SK-N-MC (cell line): ENCODE data around the gene TFB2M.
"Not testable (repeated sequence)": the region's sequence is repeated elsewhere in the genome, so short reads cannot be mapped to it uniquely, and the experiment has no call there.

Experiments used
- DNase-seq: peaks from one replicate; pipeline ENCODE4 v3.0.0-alpha.2; 2011; ENCODE audit warnings: low read depth, low spot score
- H3K27ac ChIP-seq: fragments of 200-600 bp; sonication (generic); 2 replicates; pipeline ENCODE4 v1.5.1; 2016; ENCODE audit warnings: mixed run types
- H3K36me3 ChIP-seq: fragments of 200-600 bp; sonication (generic); 2 replicates; pipeline ENCODE4 v1.6.1; 2017; ENCODE audit warnings: antibody characterized with exemption, low read length, mixed read lengths; ENCODE audit not compliant: insufficient read depth
- H3K4me3 ChIP-seq: fragments of 200-600 bp; sonication (generic); 2 replicates; pipeline ENCODE4 v1.5.1; 2016
- H3K9ac ChIP-seq: fragments of 200-600 bp; sonication (generic); 2 replicates; pipeline ENCODE4 v1.8.0; 2017; ENCODE audit warnings: mixed run types, mixed read lengths; ENCODE audit not compliant: insufficient read length
- H3K9me3 ChIP-seq: fragments of 200-600 bp; sonication (generic); 2 replicates; pipeline ENCODE4 v1.6.1; 2017; ENCODE audit warnings: low read depth, mild to moderate bottlenecking, antibody characterized with exemption, low read length, moderate library complexity, mixed read lengths
- EZH2 ChIP-seq: fragments of 200-600 bp; sonication (generic); IDR thresholded peaks from one replicate; pipeline ENCODE4 v1.6.1; 2017; ENCODE audit warnings: antibody characterized with exemption
- FOXP2 ChIP-seq: optimal IDR thresholded peaks from 2 replicates; pipeline ENCODE3; 2011; ENCODE audit warnings: mild to moderate bottlenecking, moderate library complexity; ENCODE audit not compliant: insufficient read depth; ENCODE audit errors: extremely low read length, control extremely low read depth
- POLR2AphosphoS5 ChIP-seq: IDR thresholded peaks from 2 replicates; pipeline ENCODE4 v1.6.1; 2012; ENCODE audit warnings: mild to moderate bottlenecking, low read depth, low read length, borderline replicate concordance

TFB2M gene

DNA sequence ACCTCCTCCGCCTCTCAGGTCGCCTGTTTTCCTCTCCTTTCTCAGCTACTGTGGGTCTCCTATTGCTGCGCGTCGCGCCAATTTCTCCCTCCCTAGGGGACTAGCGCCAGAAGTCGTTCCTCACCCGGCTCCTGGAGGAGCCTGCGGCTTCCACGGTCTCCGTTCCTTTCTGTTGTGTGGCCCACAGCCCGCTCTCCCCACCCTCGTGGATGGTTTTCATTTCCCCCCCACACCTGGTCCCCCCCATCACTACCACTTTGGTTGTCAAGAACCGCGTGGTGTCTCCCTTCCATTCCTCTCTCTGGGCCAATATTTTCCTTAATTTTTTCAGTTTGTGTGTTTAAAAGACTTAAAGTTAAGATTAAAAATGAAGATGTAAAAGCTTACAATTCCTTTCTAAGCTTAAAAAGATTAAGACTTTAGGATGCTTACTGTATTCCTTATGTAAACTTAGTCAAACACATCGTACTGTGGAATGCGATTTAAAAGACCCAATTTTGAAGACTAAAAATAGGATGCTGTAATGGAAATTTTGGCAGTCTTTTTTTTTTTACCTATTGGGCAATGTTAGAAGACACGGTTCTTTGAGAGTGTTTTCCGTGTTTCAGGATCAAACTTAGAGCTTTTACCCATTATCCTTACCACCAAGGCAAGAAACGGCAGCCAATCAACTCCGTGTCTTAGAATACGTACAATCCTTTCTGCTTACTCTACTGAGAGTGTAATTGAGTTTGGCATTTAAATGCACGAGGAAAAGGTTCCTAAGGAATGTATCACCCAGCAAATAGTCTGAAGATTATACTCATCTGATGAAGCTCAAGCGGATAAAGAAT, 968 bp upstream of the TFB2M start:
- peaks cover 10% of the 10 kb centered on the region; the same call in 1 of the 2 replicates for H3K36me3 ChIP-seq
- peak overlapping the region; percentile 95 for H3K4me3 ChIP-seq
- H3K9me3 ChIP-seq = no peaks in the 10 kb centered on the region
- TF ChIP-seq FOXP2 (no peak), EZH2 (no peak), POLR2AphosphoS5 (no peak)
- no peak for DNase-seq
- H3K27ac ChIP-seq = no peak overlapping the region
- peak overlapping the region; percentile 92 for H3K9ac ChIP-seq

DNA sequence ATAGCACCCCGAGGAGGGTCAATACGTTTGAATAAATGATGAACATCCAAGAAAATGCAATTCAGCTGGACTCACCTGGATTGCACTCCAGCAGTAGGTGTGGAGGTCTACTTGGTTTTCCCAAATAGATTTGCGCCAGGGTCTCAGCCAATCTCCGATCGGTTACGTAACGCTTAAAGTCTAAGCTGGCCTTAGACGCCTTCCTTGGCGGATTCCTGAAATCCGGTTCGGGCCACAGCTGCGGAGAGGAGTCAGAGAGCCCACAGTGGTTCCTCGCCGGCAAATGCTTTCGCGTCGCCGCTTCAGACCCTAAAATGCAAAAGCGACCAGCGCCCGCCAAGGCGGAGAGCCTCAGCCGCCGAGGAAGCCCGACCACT, 322 bp downstream of the TFB2M start:
- Histone ChIP-seq H3K4me3 (peak overlapping the region; percentile 95), H3K9ac (peak overlapping the region; percentile 92), H3K36me3 (peaks cover 12% of the 10 kb centered on the region; the same call in 1 of the 2 replicates), H3K27ac (peak overlapping the region; percentile 52; the same call in 1 of the 2 replicates), H3K9me3 (no peaks in the 10 kb centered on the region)
- no peak for DNase-seq
- TF ChIP-seq POLR2AphosphoS5 = no peak
- TF ChIP-seq EZH2 = no peak
- no peak for TF ChIP-seq FOXP2

DNA sequence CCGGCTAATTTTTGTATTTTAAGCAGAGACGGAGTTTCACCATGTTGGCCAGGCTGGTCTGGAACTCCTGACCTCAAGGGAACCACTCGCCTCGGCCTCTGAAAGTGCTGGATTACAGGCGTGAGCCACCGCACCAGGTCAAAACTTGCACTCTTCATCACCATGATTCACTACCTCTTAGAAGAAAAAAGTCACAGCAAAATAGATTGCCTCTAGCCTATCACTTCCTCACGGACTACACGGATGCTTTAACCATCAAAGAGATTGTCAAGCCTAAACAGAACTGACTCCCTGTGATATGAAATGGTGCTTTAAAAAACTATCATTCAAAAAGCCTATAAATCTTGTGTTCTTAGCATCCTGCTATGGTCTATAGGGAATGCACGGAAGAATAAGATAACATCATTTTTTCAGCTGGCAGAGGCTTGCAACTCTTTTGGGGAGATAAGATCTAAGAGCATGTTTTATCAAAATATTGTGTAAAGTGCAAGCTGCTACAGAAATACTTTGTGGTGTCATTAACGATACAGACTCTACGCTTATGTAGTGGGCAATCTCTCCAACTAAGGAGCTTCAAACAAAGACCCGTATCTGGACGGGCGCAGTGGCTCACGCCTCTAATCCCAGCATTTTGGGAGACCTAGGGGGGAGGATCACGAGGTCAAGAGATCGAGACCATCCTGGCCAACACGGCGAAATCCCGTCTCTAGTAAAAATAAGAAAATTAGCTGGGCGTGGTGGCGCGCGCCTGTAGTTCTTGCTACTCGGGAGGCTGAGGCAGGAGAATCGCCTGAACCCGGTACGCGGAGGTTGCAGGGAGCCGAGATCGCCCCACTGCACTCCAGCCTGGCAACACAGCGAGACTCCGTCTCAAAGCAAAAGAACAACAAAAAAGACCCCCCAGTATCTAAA, 966 bp downstream of the TFB2M start:
- Histone ChIP-seq H3K9me3 (no peaks in the 10 kb centered on the region), H3K36me3 (peaks cover 17% of the 10 kb centered on the region; the same call in 1 of the 2 replicates), H3K9ac (peak overlapping the region; percentile 92), H3K4me3 (peak overlapping the region; percentile 95), H3K27ac (no peak overlapping the region)
- TF ChIP-seq EZH2 = no peak
- TF ChIP-seq POLR2AphosphoS5 = no peak
- DNase-seq = no peak

DNA sequence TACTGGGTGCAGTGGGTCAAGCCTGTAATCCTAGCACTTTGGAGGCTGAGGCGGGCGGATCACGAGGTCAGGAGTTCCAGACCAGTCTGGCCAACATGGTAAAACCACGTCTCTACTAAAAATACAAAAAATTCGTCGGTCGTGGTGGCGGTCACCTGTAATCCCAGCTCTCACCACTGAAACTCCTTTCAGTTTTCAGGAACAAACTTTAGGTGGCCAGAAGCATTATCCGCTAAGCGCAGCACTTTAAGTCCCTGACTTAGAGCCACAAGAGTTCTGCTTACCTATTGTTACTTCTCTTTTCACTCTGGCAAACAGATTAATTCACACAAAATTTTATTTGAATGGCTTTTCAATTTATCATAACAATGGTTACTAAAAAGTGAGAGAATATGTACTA, 5.2 kb downstream of the TFB2M start:
- H3K27ac ChIP-seq, H3K4me3 ChIP-seq, H3K9me3 ChIP-seq, H3K9ac ChIP-seq, DNase-seq: not testable (repeated sequence)
- peaks cover 44% of the 10 kb centered on the region for H3K36me3 ChIP-seq

DNA sequence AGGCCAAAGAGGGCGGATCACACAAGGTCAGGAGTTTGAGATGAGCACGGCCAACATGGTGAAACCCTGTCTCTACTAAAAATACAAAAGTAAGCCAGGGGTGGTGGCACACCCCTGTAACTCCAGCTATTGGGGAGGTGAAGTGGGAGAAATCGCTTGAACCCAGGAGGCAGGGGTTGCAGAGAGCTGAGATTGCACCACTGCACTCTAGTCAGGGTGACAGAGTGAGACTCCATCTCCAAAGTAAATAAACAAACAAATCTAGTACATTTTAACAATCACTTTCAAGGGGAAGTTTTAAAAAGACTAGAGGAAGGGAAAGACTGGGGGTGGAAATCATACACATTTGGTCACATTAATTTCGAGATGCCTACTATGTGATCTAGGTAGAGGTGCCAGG, 6.8 kb downstream of the TFB2M start:
- H3K9me3 ChIP-seq = no peaks in the 10 kb centered on the region
- TF ChIP-seq FOXP2 = no peak
- TF ChIP-seq POLR2AphosphoS5 = no peak
- peaks cover 53% of the 10 kb centered on the region for H3K36me3 ChIP-seq
- no peak overlapping the region for H3K9ac ChIP-seq
- H3K27ac ChIP-seq = no peak overlapping the region
- no peak for DNase-seq
- H3K4me3 ChIP-seq = no peak overlapping the region

DNA sequence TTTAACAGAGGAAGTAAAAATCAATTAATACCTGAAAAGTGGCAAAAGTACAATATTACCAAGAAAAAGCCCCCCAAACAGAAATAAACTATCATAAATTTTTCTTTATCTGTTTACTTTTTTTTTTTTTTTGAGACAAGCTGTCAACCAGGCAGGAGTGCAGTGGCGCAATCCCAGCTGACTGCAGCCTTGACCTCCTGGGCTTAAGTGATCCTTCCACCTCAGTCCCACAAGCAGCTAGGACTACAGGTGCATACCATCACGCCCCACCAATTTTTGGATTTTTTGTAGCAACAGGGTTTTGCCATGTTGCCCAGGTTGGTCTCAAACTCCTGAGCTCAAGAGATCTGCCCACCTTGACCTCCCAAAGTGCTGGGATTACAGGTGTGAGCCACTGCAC, 8.0 kb downstream of the TFB2M start:
- peaks cover 53% of the 10 kb centered on the region for H3K36me3 ChIP-seq
- no peak for TF ChIP-seq EZH2
- TF ChIP-seq POLR2AphosphoS5 = no peak
- no peak for TF ChIP-seq FOXP2
- no peaks in the 10 kb centered on the region for H3K9me3 ChIP-seq
- H3K4me3 ChIP-seq = no peak overlapping the region
- H3K9ac ChIP-seq = no peak overlapping the region
- no peak for DNase-seq
- no peak overlapping the region for H3K27ac ChIP-seq

DNA sequence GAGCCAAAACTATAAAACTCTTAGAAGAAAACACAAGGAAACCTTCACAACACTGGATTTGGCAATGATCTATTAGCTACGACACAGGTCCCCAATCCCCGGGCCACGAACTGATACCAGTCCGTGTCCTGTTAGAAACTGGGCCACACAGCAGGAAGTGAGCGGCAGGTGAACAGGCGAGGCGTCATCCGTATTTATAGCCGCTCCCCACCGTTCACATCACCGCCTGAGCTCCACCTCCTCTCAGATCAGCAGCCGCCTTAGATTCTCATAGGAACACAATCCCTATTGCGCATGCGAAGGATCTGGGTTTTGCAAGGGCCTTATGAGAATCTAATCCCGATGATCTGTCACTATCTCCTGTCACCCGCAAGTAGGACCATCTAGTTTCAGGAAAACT, 11.9 kb downstream of the TFB2M start:
- no peak for DNase-seq
- Histone ChIP-seq H3K27ac (no peak overlapping the region), H3K9ac (no peak overlapping the region), H3K9me3 (no peaks in the 10 kb centered on the region), H3K4me3 (no peak overlapping the region), H3K36me3 (peaks cover 65% of the 10 kb centered on the region)
- TF ChIP-seq FOXP2 (no peak), EZH2 (no peak), POLR2AphosphoS5 (no peak)

DNA sequence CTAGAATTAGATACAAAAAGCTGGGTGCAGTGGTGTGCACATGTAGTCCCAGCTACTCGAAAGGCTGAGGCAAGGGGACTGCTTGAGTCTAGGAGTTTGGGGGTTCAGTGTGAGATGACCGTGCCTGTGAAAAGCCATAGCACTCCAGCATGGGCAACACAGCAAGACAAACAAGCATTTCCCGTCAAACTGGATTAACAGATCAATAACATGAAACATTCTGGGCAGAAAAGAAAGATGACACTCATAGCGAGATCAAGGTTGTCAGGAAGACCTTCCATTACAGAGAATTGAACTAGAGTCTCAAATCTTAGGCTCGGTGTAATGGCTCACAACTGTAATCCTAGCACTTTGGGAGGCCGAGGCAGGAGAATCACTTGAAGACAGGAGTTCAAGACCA, 14.0 kb downstream of the TFB2M start:
- H3K9me3 ChIP-seq = no peaks in the 10 kb centered on the region
- peaks cover 72% of the 10 kb centered on the region for H3K36me3 ChIP-seq

DNA sequence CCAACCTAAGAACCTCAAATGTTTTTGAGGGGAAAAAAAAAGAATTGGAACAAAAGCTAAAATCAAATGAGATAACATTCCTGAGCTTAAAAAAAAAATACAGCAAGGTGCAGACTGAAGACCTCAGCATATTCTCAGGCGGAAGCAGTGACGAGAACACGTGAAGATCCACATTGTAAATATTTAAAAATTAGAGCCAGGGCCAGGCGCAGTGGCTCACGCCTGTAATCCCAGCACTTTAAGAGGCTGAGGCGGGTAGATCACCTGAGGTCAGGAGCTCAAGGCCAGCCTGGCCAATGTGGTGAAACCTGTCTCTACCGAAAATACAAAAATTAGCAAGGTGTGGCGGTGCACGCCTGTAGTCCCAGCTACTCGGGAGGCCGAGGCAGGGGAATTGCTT, 15.7 kb downstream of the TFB2M start:
- Histone ChIP-seq H3K9me3 (no peaks in the 10 kb centered on the region), H3K4me3 (no peak overlapping the region), H3K9ac (no peak overlapping the region), H3K27ac (no peak overlapping the region), H3K36me3 (peaks cover 64% of the 10 kb centered on the region; the same call in 1 of the 2 replicates)
- DNase-seq = no peak
- no peak for TF ChIP-seq POLR2AphosphoS5
- no peak for TF ChIP-seq EZH2
- TF ChIP-seq FOXP2 = no peak

More for the DNA sequence above, 14.0 kb downstream of the TFB2M start:
- TF ChIP-seq POLR2AphosphoS5 (no peak), EZH2 (no peak), FOXP2 (no peak)
- Histone ChIP-seq H3K27ac (no peak overlapping the region), H3K9ac (no peak overlapping the region), H3K4me3 (no peak overlapping the region)
- DNase-seq = no peak
